ENCODE data around the gene C1orf105.

DNA sequence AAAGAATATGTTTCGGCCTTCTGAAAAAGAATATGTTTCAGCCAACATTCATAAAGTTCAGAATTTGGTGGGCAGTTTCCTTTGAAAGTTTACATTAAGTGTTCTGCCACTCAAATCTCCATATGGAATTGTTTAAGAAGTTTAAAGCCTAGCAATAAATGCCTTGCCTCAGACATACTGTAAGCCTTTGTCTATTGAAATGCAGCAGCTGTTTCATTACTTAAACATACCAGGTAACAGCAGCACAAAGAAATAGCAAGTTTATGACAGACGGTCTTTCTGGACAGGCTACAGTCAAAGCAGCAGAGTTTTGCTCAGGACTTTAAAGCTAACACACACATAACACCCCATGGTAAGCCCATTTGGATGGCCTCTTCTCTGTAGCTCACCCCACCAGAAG lies 38.5 kb upstream of the C1orf105 start:
- no peak for TF ChIP-seq ZNF274 (IDR thresholded peaks at IDR 0.05; ENCODE audit: low read depth, low read length)
- TF ChIP-seq SUZ12 (IDR thresholded peaks at IDR 0.05; ENCODE audit: extremely low read depth, insufficient read depth, insufficient read length): no peak
- no peak for TF ChIP-seq YY1 (IDR thresholded peaks at IDR 0.05; ENCODE audit: insufficient read depth, insufficient read length)
